Measurements from ENCODE around the gene JAG2.

- no peak for TF ChIP-seq POLR2A (IDR thresholded peaks at IDR 0.05; ENCODE audit: low read depth, low read length)
- TF ChIP-seq POLR2AphosphoS5 (IDR thresholded peaks at IDR 0.05; ENCODE audit: low read depth, low read length) = no peak
- no peak for TF ChIP-seq SPI1 (IDR thresholded peaks at IDR 0.05; ENCODE audit: low read depth, low read length)
- no peak for TF ChIP-seq PAX5 (IDR thresholded peaks at IDR 0.05; ENCODE audit: insufficient read depth, low read length, severe bottlenecking)
- TF ChIP-seq TAF1 (IDR thresholded peaks at IDR 0.05; ENCODE audit: low read depth, low read length) = no peak
Measured at GRCh38 chr14:105141486-105142281, 26.9 kb downstream of the JAG2 start.

Data from GM12891 (cell line).